Globus pallidus (tissue), 1 donor: ENCODE measurements around the gene ITM2C.

Experiments used
- DNase-seq: peaks from one replicate; pipeline ENCODE4 v3.0.0-alpha.2; 2015; ENCODE audit warnings: low spot score

The ITM2C gene

GRCh38 chr2:230873661-230874401 is 9.1 kb downstream of the ITM2C start:
- DNase-seq: no peak

GRCh38 chr2:230874456-230874855 is 9.7 kb downstream of the ITM2C start:
- no peak for DNase-seq

- DNase-seq: no peak
Measured at GRCh38 chr2:230874876-230875275, 10.1 kb downstream of the ITM2C start.

- DNase-seq: no peak
Measured at GRCh38 chr2:230875347-230876315, 10.9 kb downstream of the ITM2C start.

- DNase-seq: no peak
Measured at GRCh38 chr2:230877116-230877758, 12.5 kb downstream of the ITM2C start.

- no peak for DNase-seq
Measured at GRCh38 chr2:230877759-230878598, 13.2 kb downstream of the ITM2C start.

- DNase-seq: no peak
Measured at GRCh38 chr2:230878599-230879188, 14.0 kb downstream of the ITM2C start.

- no peak for DNase-seq
Measured at GRCh38 chr2:230879271-230879882, 14.6 kb downstream of the ITM2C start.

- no peak for DNase-seq
Measured at GRCh38 chr2:230879891-230880290, 15.1 kb downstream of the ITM2C start.

GRCh38 chr2:230881840-230882239 is 17.1 kb downstream of the ITM2C start:
- no peak for DNase-seq

GRCh38 chr2:230885463-230886130 is 20.9 kb downstream of the ITM2C start:
- DNase-seq: no peak

- DNase-seq: no peak
Measured at GRCh38 chr2:230886206-230886605, 21.5 kb downstream of the ITM2C start.

- no peak for DNase-seq
Measured at GRCh38 chr2:230886671-230887071, 21.9 kb downstream of the ITM2C start.

GRCh38 chr2:230887342-230887741 is 22.6 kb downstream of the ITM2C start:
- DNase-seq: no peak

GRCh38 chr2:230888824-230889400 is 24.2 kb downstream of the ITM2C start:
- DNase-seq: no peak

- no peak for DNase-seq
Measured at GRCh38 chr2:230889911-230890601, 25.3 kb downstream of the ITM2C start.

- DNase-seq: no peak
Measured at GRCh38 chr2:230890646-230891045, 25.9 kb downstream of the ITM2C start.

- DNase-seq: no peak
Measured at GRCh38 chr2:230891064-230891463, 26.3 kb downstream of the ITM2C start.

GRCh38 chr2:230891509-230891908 is 26.8 kb downstream of the ITM2C start:
- no peak for DNase-seq
